Left ventricle myocardium inferior (tissue), 1 donor: ENCODE results near the gene SEC23B. TPM values are rescaled to one million over a fixed set of nuclear protein-coding genes. Genes with fewer than 3 reads are reported as not detected.

Source experiments
- DNase-seq: peaks from one replicate; pipeline ENCODE4 v3.0.0-alpha.2; 2020
- H3K27ac ChIP-seq: fragments of 200-600 bp; replicated peaks from 2 replicates; pipeline ENCODE4 v1.8.0; 2021
- H3K27me3 ChIP-seq: fragments of 200-600 bp; 2 replicates; pipeline ENCODE4 v1.8.0; 2021; ENCODE audit warnings: low read depth
- H3K36me3 ChIP-seq: fragments of 200-600 bp; 2 replicates; pipeline ENCODE4 v1.8.0; 2021
- H3K4me1 ChIP-seq: fragments of 200-600 bp; 2 replicates; pipeline ENCODE4 v1.8.0; 2021
- H3K4me3 ChIP-seq: fragments of 200-600 bp; 2 replicates; pipeline ENCODE4 v1.8.0; 2021; ENCODE audit warnings: mild to moderate bottlenecking, moderate library complexity
- H3K9me3 ChIP-seq: fragments of 200-600 bp; replicated peaks from 2 replicates; pipeline ENCODE4 v1.8.0; 2021
- CTCF ChIP-seq: fragments of 200-600 bp; IDR thresholded peaks from 2 replicates; pipeline ENCODE4 v1.8.0; 2021; ENCODE audit warnings: antibody characterized with exemption, mild to moderate bottlenecking, borderline replicate concordance
- intact Hi-C: fragments of 100-400 bp; cut with micrococcal nuclease; formaldehyde crosslinking; loops from one replicate; pipeline ENCODE4 v1.11.0; 2022
- total RNA-seq: library from RNA; stranded (reverse); fragmentation: NEBNext Ultra II Directional; extraction: Animal tissue kit (Norgen Biotek cat#: 25700); gene quantifications from one replicate; pipeline ENCODE4 v1.2.1, GENCODE V29; 2021
- donor health status: DM: no; HTN: yes; CAD: no; lungs with severe emphysema.

SEC23B gene
- total RNA-seq, 1 donor from 2014 or later, result 9.7 TPM

GRCh38 chr20:18537651-18538050, 29.9 kb downstream of the SEC23B start:
- Histone ChIP-seq H3K4me3 (no peak overlapping the region), H3K27ac (no peak overlapping the region), H3K36me3 (peaks cover 85% of the 10 kb centered on the region), H3K9me3 (no peaks in the 10 kb centered on the region), H3K4me1 (no peaks in the 10 kb centered on the region), H3K27me3 (no peaks in the 10 kb centered on the region)
- TF ChIP-seq CTCF, result no peak
- intact Hi-C loops, result no loop called here
- DNase-seq, result no peak

DNA sequence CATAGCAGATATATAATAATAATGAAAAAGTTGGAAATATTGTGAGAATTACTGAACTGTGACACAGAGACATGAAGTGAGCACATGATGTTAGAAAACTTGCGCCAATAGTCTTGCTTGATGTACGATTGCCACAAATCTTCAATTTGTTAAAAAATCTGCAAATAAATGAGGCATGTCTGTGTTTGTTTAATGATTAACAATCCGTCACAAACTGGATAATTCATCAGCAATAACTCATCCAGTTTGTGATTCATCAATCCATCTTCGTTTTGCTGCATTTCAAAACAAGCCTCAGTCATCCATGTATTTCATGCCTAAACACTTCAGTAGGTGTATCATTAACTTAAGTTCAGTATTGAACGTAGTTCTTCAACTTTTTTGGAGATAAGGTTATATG, 34.0 kb downstream of the SEC23B start:
- no peak for TF ChIP-seq CTCF
- Histone ChIP-seq H3K36me3 (peaks cover 81% of the 10 kb centered on the region), H3K4me3 (no peak overlapping the region), H3K27me3 (no peaks in the 10 kb centered on the region), H3K27ac (no peak overlapping the region), H3K4me1 (no peaks in the 10 kb centered on the region), H3K9me3 (no peaks in the 10 kb centered on the region)
- DNase-seq, result no peak
- intact Hi-C loops, result no loop called here

DNA sequence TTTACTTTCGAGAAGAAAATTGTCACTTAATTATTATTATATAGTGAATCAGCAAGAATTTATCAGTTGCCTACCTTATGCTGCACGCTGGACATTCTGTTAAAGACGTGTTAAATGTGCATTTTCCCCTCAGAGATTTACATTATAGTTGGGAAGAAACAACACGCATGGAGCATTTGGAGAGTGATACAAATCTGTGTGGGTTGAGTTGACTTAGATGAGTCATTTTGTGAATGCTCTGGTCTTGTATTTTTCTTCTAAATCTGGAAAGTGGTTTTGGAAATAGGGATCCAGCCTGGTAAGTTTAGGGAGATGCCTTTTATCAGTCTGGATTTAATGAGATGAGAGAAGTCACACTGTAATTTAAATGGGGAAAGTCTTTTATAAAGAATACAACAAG, 35.5 kb downstream of the SEC23B start:
- no peak for TF ChIP-seq CTCF
- Histone ChIP-seq H3K36me3 (peaks cover 88% of the 10 kb centered on the region), H3K4me3 (no peak overlapping the region), H3K9me3 (no peaks in the 10 kb centered on the region), H3K27me3 (no peaks in the 10 kb centered on the region), H3K27ac (no peak overlapping the region), H3K4me1 (no peaks in the 10 kb centered on the region)
- no peak for DNase-seq
- intact Hi-C loops, result no loop called here

DNA sequence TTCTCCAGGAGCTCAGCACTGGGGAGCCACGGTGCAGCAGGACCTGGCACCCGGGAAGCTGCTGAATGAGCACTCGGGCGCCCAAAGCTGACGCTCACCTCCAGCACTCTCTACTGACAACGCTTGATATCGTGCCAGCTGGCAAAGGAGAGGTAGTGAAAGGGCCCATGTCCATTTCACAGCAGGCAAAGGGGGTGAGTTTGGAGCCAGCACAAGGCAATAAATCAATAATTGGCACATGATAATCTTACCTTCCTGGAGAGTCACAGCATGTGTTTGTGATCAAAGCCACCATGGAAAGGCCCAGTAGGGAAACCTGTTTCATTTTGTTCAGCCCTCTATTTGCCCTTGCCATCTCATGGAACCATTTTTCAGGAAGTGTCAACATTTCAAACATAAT, 36.2 kb downstream of the SEC23B start:
- H3K4me3 ChIP-seq, result no peak overlapping the region
- peaks cover 90% of the 10 kb centered on the region for H3K36me3 ChIP-seq
- H3K4me1 ChIP-seq, result no peaks in the 10 kb centered on the region
- H3K27ac ChIP-seq, result no peak overlapping the region
- H3K27me3 ChIP-seq, result no peaks in the 10 kb centered on the region
- H3K9me3 ChIP-seq, result no peaks in the 10 kb centered on the region
- intact Hi-C loops, result no loop called here
- no peak for TF ChIP-seq CTCF
- DNase-seq, result peak; percentile 20

DNA sequence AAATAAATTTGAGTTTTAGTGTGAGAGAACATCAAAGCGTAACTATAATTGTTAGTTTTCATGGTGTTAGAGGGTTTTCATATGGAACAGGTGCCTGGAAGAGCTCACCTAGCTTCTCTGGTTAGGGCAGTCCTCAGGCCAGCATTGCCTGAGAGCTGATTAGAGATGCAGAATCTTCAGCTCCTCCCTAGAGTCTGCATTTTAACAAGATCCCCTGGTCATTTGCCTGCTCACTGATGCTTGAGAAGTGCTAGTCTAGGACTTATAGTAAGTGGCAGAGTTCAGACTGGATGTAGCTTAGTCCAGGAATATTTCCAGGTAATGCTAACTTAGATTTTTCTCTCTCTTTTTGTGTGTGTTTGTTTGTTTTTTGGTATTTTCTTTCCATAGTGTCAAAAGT, 37.8 kb downstream of the SEC23B start:
- Histone ChIP-seq H3K27ac (no peak overlapping the region), H3K36me3 (peaks cover 94% of the 10 kb centered on the region), H3K9me3 (no peaks in the 10 kb centered on the region), H3K27me3 (no peaks in the 10 kb centered on the region), H3K4me1 (no peaks in the 10 kb centered on the region), H3K4me3 (no peak overlapping the region)
- TF ChIP-seq CTCF, result no peak
- intact Hi-C loops, result no loop called here
- DNase-seq, result no peak

- Histone ChIP-seq H3K27ac (no peak overlapping the region), H3K4me1 (no peaks in the 10 kb centered on the region), H3K27me3 (no peaks in the 10 kb centered on the region), H3K4me3 (no peak overlapping the region), H3K36me3 (peaks cover 94% of the 10 kb centered on the region), H3K9me3 (no peaks in the 10 kb centered on the region)
- DNase-seq, result no peak
- intact Hi-C loops, result no loop called here
- TF ChIP-seq CTCF, result no peak
These were observed 40.7 kb downstream of the SEC23B start for GRCh38 chr20:18548465-18548864.
